ELR (cell line): ENCODE results near the gene MINPP1.

ENCODE experiments used
- DNase-seq: peaks from one replicate; pipeline ENCODE4 v3.0.0-alpha.2; 2015; ENCODE audit warnings: low read depth

MINPP1 gene

DNA sequence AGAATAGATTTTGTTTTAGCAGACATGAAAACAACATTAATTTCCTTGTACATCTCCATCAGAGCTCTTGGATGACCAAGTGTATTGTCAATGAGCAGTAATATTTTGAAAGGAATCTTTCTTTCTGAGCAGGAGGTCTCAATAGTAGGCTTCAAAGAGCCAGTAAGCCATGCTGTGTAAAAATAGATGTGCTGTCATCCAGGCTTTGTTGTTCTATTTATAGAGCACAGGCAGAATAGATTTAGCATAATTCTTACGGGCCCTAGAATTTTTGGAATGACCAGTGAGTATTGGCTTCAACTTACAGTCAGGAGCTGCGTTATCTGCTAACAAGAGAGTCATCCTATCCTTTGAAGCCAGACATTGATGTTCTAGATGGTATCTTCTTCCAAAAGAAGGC, 19.0 kb downstream of the MINPP1 start:
- DNase-seq: no peak

GRCh38 chr10:87524296-87524695, 19.6 kb downstream of the MINPP1 start:
- DNase-seq: no peak

DNA sequence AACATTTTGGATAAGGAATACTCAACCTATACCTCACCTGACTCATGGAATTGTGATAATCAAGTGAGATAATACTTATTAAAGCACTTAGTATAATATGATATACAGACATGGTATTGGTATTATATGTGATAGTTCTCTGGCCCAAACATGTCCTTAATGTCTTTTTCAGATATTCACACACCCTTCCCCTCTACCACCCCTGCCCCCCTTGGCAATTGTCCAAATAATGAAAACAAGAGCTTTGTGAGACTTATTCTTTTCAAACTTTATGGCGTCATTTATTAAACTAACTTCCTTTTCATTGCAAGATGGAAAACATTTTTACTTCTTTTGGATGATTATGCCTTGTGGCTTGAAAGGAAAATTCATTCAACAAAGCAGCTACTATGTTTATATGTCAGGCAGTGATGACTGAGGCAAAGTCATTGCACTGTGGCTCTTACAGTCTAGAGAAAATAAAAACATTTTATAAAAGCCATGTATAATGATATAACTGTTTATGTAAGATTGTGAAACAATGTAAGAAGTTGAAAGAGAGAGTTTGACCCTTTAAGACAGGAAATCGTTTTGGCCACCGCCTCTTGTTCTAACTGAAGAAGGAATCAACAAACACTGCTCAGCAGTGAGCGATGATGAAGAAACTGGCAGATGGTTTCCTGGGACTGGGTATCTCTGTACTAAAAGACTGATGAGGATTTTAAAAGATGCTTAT, 27.4 kb downstream of the MINPP1 start:
- DNase-seq: peak; percentile 64

DNA sequence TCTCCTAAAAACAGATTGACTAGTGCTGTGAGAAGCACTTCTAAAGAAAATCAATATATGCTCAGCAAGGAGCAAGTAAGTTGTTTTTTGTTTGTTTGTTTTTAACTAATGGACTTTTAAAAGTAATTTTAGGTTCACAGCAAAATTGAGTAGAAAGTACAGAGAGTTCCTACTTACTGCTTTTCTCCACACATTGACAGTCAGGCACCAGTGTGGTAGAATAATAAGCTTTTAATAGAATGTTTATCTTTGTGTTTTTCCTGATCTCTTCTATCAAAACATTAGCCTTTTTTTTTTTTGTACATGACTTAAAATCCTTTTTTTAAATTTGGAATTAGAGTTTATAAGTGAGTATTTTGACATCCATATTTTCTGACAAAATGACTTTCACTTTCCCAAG, 28.0 kb downstream of the MINPP1 start:
- DNase-seq: no peak

- DNase-seq: no peak
Observed at GRCh38 chr10:87534173-87534858, 29.6 kb downstream of the MINPP1 start.

DNA sequence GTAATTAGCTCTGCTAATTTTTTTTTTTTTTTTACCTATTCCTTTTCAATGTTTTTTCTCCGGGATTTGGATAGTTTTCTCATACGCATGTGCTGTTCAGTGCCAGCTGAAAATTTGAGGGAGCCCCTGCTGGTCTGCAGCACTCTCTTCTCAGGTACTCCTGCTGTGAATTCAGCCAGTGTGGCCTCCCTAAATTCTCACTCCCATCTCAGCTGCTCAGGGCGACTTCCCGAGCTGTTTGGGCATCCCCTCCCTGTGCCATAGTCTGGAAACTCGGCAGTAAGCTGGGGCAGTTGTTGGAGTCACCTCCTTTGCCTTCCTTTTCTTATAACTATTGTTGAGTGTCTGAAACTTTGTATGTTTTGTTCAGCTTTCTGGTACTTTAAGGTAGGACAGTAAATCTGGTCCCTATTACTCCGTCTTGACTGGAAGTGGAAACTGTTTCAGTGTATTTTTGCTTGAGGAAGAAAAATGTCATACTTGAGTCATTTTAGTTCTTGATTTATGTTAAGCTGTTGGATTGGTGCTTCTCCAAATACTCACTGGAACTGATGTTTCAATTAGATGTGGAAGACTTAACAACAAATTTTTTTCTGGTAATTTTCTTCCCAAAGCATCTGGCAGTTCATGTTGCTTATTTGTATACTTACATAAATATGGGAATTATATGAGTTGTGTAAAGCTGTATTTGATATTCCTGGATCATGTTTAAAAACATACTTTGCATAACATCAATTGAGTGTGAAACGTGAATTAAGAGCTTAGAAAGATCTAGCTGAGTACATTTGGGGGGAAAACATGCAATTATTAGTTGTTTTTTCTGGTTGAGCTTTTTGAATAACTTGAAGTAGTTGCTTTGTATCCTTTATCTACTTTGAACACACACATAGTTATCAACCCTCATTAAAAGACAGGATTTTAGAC, 33.7 kb downstream of the MINPP1 start:
- DNase-seq: no peak

GRCh38 chr10:87541114-87541513, 36.4 kb downstream of the MINPP1 start:
- DNase-seq: peak; percentile 79

DNA sequence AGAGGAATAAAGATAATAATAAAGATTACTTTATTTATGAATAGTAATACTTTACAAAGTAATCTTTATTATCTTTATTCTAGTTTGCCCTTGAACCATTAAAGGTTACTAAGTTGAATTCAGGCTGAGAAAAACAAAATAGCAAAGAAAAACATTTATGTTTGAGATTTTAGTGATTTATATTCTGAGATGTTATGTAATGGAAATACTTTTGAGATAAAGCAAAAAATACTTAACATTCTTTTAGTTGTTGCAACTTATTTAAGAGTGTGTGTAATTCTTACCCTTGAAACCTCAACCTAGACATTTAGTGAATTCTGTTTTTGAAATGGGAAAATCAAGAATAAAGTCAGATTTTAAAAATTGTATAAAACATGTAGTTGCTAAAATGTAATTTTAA, 40.0 kb downstream of the MINPP1 start:
- no peak for DNase-seq

GRCh38 chr10:87545783-87546182, 41.1 kb downstream of the MINPP1 start:
- DNase-seq: no peak

DNA sequence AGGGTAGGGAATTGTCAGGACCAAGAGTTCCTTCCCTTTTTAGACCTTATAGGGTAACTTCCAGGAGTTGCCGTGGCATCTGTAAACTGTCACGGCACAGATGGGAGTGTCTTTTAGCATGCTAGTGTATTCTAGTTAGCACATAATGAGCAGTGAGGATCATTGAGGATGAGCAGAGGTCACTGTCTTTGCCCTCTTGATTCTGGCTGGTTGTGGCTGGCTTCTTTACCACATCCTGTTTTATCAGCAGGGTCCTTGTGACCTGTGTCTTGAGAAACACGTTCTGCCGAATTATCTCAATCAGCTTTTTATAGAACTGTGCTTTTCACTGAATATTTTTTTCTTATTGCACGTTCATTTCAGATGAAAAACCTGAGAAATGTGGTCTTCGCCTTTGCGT, 41.5 kb downstream of the MINPP1 start:
- DNase-seq: peak; percentile 56

DNA sequence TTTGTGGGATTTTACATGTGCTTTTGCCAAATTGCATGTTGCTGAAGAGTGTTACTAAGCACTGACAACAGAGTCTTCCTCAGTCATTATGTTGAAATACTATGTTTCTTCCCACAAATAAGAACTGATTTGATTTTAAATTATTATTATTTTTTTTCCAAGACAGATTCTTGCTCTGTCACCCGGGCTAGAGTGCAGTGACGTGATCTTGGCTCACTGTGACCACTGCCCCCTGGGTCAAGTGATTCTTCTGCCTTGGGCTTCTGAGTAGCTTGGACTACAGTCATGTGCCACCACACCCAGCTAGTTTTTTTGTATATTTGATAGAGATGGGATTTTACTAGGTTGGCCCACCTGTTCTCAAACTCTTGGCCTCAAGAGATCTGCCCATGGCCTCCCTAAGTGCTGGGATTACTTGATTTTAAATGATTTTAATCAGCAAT, 42.3 kb downstream of the MINPP1 start:
- DNase-seq: peak; percentile 81

DNA sequence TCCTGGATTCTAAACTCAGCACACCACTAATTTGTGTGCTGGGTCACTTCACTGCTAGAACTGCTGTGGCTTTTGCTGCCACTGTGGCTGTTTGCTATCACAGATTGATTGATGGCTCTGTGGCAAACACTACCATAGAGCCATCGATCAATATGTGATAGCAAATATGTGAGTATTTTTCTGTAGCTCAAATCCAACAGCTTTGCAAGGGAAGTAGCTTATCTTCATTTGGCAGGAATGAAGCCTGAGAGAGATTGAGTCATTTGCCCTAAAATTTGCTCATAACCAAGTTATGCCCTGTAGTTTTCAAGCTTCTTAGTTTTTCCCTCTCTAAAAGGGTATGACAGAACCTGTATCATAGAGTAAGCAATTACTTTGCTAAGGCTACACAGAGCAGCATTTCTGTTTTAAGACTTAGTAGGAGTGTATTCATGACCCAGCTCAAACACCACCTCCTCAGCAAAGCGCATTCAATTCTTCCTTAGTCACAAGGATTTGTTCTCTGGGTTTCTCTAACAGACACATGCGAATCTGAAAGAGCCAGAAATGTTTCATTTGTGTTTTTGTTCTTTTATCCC, 43.1 kb downstream of the MINPP1 start:
- peak; percentile 91 for DNase-seq

GRCh38 chr10:87550741-87551140, 46.0 kb downstream of the MINPP1 start:
- no peak for DNase-seq

DNA sequence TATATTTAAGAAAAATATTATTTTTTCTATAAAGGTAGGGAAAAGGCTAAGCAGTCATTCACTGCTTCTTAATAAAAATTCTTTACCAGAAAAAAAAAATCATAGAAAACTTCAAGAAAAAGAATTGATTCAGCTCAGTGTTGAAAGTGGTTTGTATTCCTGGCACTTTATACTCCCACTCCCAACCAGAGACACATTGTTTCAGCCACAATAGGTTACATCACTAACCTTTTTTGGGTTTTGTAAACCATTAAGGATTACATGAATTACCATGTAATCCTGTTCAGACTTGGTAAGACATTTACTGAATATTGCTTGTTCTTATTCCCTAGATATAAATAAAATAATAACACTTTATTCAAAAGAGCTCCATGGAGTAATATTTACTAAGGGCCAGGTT, 46.6 kb downstream of the MINPP1 start:
- DNase-seq: no peak

- DNase-seq: peak; percentile 36
Observed at GRCh38 chr10:87552248-87552929, 47.7 kb downstream of the MINPP1 start.

GRCh38 chr10:87557409-87557808, 52.7 kb downstream of the MINPP1 start:
- DNase-seq: no peak

GRCh38 chr10:87558333-87558732, 53.6 kb downstream of the MINPP1 start:
- no peak for DNase-seq

- no peak for DNase-seq
Observed at GRCh38 chr10:87559392-87559791, 54.7 kb downstream of the MINPP1 start.

DNA sequence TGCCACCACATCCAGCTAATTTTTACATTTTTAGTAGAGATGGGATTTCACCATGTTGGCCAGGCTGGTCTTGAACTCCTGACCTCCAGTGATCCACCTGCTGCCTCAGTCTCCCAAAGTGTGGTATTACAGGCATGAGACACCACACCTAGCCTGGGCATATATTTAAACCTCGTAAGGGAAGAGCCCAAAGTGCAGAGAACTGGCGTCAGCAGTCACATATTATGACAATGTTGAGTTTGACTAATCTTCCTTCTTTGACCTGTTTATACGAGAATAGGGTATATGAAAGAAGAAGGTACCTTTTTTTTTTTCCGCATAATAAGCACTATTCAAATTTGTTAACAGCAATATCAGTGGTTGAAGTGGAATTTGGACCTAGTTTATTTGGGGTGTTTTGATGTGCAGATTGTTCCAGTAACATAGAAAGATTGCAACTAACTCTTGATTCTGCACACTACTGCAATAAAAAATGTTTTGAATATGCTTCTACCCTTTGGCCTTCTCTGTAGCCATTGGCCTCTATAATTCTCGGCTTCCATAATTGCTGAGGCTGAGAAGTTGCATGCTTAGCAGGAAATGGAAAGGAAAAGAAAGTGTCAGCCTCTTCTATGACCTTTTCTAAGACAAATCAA, 55.9 kb downstream of the MINPP1 start:
- no peak for DNase-seq

- no peak for DNase-seq
Observed at GRCh38 chr10:87562750-87563149, 58.1 kb downstream of the MINPP1 start.

DNA sequence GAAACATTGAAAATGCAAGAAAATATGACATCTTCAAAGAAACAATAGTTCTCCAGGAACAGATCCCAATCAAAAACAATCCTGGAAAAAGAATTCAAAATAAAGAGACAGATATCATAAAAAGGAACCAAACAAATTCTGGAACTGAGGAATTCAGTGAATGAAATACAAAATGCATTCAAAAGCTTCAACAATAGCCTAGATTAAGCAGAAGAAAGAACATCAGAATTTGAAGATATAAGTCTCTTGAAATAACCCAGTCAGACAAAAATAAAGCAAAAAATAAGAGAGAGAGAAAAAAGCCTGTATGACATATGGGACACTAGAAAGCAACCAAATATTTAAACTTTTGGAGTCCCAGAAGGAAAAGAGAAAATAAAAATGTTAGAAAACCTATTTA, 60.3 kb downstream of the MINPP1 start:
- DNase-seq: no peak
